Mesothelial cell of epicardium (in vitro differentiated cells): ENCODE data around the gene HMMR. TPM values are rescaled to one million over a fixed set of nuclear protein-coding genes. Genes with fewer than 3 reads are reported as not detected.

Experiments used
- DNase-seq, 2 experiments: peaks; one replicate each; pipeline ENCODE4 v3.0.0; 2021; ENCODE audit warnings: low spot score in 2 of 2; ENCODE audit not compliant: unreplicated experiment in 2 of 2
- H3K27ac Mint-ChIP-seq: 2 replicates; pipeline ENCODE4 v1.8.0; 2021; ENCODE audit warnings: mixed read lengths
- H3K27me3 Mint-ChIP-seq: 2 replicates; pipeline ENCODE4 v1.8.0; 2021; ENCODE audit warnings: low read depth, mixed read lengths
- H3K36me3 Mint-ChIP-seq: 2 replicates; pipeline ENCODE4 v1.8.0; 2021; ENCODE audit warnings: mixed read lengths
- H3K4me1 Mint-ChIP-seq: 2 replicates; pipeline ENCODE4 v1.8.0; 2021; ENCODE audit warnings: mixed read lengths
- H3K4me3 Mint-ChIP-seq: 2 replicates; pipeline ENCODE4 v1.8.0; 2021; ENCODE audit warnings: mild to moderate bottlenecking, moderate library complexity, mixed read lengths
- H3K9me3 Mint-ChIP-seq: 2 replicates; pipeline ENCODE4 v1.8.0; 2021; ENCODE audit warnings: mixed read lengths
- CTCF ChIP-seq: fragments of 200-600 bp; sonication (generic); IDR thresholded peaks from one replicate; pipeline ENCODE4 v1.5.0; 2021; ENCODE audit warnings: antibody characterized with exemption; ENCODE audit not compliant: unreplicated experiment
- total RNA-seq: library from RNA; stranded (reverse); gene quantifications from 3 replicates; pipeline ENCODE4 v1.2.1, GENCODE V29; 2021

The HMMR gene
- total RNA-seq, 1 donor from 2014 or later, result 9.4 TPM

DNA sequence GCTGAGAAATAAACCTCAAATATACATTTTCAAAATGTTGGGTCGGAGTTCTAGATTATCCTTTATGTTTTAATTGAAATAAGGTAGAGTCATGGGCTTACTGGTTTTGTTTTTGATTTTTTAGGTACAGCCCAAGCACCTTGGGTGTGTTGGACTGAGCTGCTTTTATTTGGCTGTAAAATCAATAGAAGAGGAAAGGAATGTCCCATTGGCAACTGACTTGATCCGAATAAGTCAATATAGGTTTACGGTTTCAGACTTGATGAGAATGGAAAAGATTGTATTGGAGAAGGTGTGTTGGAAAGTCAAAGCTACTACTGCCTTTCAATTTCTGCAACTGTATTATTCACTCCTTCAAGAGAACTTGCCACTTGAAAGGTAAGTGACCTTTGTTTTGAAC lies 19.5 kb upstream of the HMMR start:
- Mint-ChIP-seq H3K9me3 (no peaks in the 10 kb centered on the region), H3K4me3 (no peak overlapping the region), H3K4me1 (peaks cover 35% of the 10 kb centered on the region), H3K27ac (no peak overlapping the region), H3K27me3 (no peaks in the 10 kb centered on the region), H3K36me3 (peaks cover 17% of the 10 kb centered on the region)
- no peak for DNase-seq
- no peak for TF ChIP-seq CTCF

GRCh38 chr5:163444526-163444925 lies 15.9 kb upstream of the HMMR start:
- no peak for TF ChIP-seq CTCF
- peaks cover 16% of the 10 kb centered on the region for H3K4me1 Mint-ChIP-seq
- H3K9me3 Mint-ChIP-seq, result peaks cover 16% of the 10 kb centered on the region
- H3K4me3 Mint-ChIP-seq, result no peak overlapping the region
- no peaks in the 10 kb centered on the region for H3K27me3 Mint-ChIP-seq
- DNase-seq, result no peak
- no peak overlapping the region for H3K27ac Mint-ChIP-seq
- peaks cover 49% of the 10 kb centered on the region for H3K36me3 Mint-ChIP-seq

- DNase-seq, result no peak
- TF ChIP-seq CTCF, result no peak
- Mint-ChIP-seq H3K9me3 (peaks cover 16% of the 10 kb centered on the region), H3K4me3 (no peak overlapping the region), H3K27ac (no peak overlapping the region), H3K27me3 (no peaks in the 10 kb centered on the region), H3K36me3 (peaks cover 53% of the 10 kb centered on the region), H3K4me1 (peaks cover 9% of the 10 kb centered on the region)
Measured at GRCh38 chr5:163445345-163445744, 15.1 kb upstream of the HMMR start.

DNA sequence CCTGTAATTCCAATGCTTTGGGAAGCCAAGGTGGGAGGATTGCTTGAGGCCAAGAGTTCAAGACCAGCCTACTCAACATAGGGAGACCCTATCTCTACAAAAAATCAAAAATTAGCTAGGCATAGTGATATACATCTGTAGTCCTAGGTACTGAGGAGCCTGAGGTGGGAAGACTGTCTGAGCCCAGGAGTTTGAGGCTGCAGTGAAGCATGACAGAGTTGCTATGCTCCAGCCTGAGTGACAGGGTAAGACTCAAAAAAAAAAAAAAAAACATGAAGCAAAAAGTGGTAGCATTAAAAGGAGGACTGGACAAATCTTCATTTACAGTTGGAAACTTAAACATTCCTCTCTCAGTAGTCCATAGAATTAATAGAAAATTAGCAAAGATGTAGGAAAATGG lies 13.2 kb upstream of the HMMR start:
- TF ChIP-seq CTCF, result no peak
- Mint-ChIP-seq H3K9me3 (peaks cover 16% of the 10 kb centered on the region), H3K27ac (peak overlapping the region; percentile 53), H3K4me1 (no peaks in the 10 kb centered on the region), H3K27me3 (no peaks in the 10 kb centered on the region), H3K4me3 (no peak overlapping the region), H3K36me3 (peaks cover 55% of the 10 kb centered on the region)
- no peak for DNase-seq

GRCh38 chr5:163447875-163448274 lies 12.6 kb upstream of the HMMR start:
- peaks cover 16% of the 10 kb centered on the region for H3K9me3 Mint-ChIP-seq
- no peak overlapping the region for H3K4me3 Mint-ChIP-seq
- TF ChIP-seq CTCF, result no peak
- H3K4me1 Mint-ChIP-seq, result no peaks in the 10 kb centered on the region
- peaks cover 54% of the 10 kb centered on the region for H3K36me3 Mint-ChIP-seq
- no peak for DNase-seq
- no peaks in the 10 kb centered on the region for H3K27me3 Mint-ChIP-seq
- no peak overlapping the region for H3K27ac Mint-ChIP-seq

GRCh38 chr5:163448491-163448890 lies 11.9 kb upstream of the HMMR start:
- Mint-ChIP-seq H3K4me1 (no peaks in the 10 kb centered on the region), H3K4me3 (no peak overlapping the region), H3K36me3 (peaks cover 55% of the 10 kb centered on the region), H3K27me3 (no peaks in the 10 kb centered on the region), H3K9me3 (peaks cover 16% of the 10 kb centered on the region), H3K27ac (no peak overlapping the region)
- DNase-seq, result no peak
- no peak for TF ChIP-seq CTCF
